ENCODE results near the gene FIS1. TPM values are rescaled to one million over a fixed set of nuclear protein-coding genes. Genes with fewer than 3 reads are reported as not detected.
A peak's percentile ranks its signal among the peaks of the same experiment; 100 is the strongest.

The FIS1 gene
- total RNA-seq, 1 experiment from 2014 or later, result 200 TPM

- Histone ChIP-seq H3K9me3 (ENCODE audit: insufficient read depth, low read depth) (no peaks in the 10 kb centered on the region), H3K4me1 (replicated peaks; ENCODE audit: insufficient read depth) (peaks cover 5% of the 10 kb centered on the region), H3K9me2 (ENCODE audit: insufficient read depth) (no peaks in the 10 kb centered on the region), H3K27me3 (ENCODE audit: insufficient read depth, low read depth) (no peaks in the 10 kb centered on the region), H3K36me3 (ENCODE audit: low read depth) (no peaks in the 10 kb centered on the region), H3F3A (ENCODE audit: insufficient read depth, low read depth) (peaks cover 22% of the 10 kb centered on the region; the same call in 1 of the 2 replicates), H3K27ac (no peak overlapping the region), H2AFZ (no peak overlapping the region), H3K79me2 (ENCODE audit: low read depth) (no peaks in the 10 kb centered on the region), H4K20me1 (ENCODE audit: insufficient read depth) (0 out of 2 replicates have a peak, but pooled peaks cover 4% of the 10 kb centered on the region), H3K4me3 (no peak overlapping the region), H3K4me2 (no peak overlapping the region)
- ChIA-PET CTCF (interaction anchor here (0.6 kb wide), 1 partner anchor 45 kb away, joined by 3 read pairs; no protein-coding TSS in a partner anchor), POLR2A (ENCODE audit: unreplicated experiment) (interaction anchor here (1.0 kb wide), 1 partner anchor 19 kb away, joined by 10 read pairs; the partner anchor contains the start of gene PLOD3)
- no TSS peak for BruUV-seq (replicated peaks)
- DNase-seq, result no peak
- intact Hi-C loops (cut with micrococcal nuclease; ENCODE audit: unreplicated experiment), result no loop called here
- TF ChIP-seq EZH2 (IDR thresholded peaks at IDR 0.05; ENCODE audit: low read depth) (no peak), CTCF (conservative IDR thresholded peaks at IDR 0.05) (no peak)
Measured at GRCh38 chr7:101236292-101236835, 8.5 kb downstream of the FIS1 start.

- H3K9me2 ChIP-seq (ENCODE audit: insufficient read depth), result no peaks in the 10 kb centered on the region
- H3K36me3 ChIP-seq (ENCODE audit: low read depth), result no peaks in the 10 kb centered on the region
- H3K27me3 ChIP-seq (ENCODE audit: insufficient read depth, low read depth), result no peaks in the 10 kb centered on the region
- H3K4me1 ChIP-seq (replicated peaks; ENCODE audit: insufficient read depth), result peaks cover 5% of the 10 kb centered on the region
- BruUV-seq (replicated peaks), result no TSS peak
- no peak overlapping the region for H3K4me2 ChIP-seq
- H3F3A ChIP-seq (ENCODE audit: insufficient read depth, low read depth), result peaks cover 22% of the 10 kb centered on the region; the same call in 1 of the 2 replicates
- TF ChIP-seq CTCF (conservative IDR thresholded peaks at IDR 0.05), result no peak
- no peak for TF ChIP-seq EZH2 (IDR thresholded peaks at IDR 0.05; ENCODE audit: low read depth)
- CTCF ChIA-PET, result interaction anchor here (0.5 kb wide), 2 partner anchors 18 kb away, joined by 3 to 4 read pairs; partner anchors contain the start of gene PLOD3
- intact Hi-C loops (cut with micrococcal nuclease; ENCODE audit: unreplicated experiment), result no loop called here
- POLR2A ChIA-PET (ENCODE audit: unreplicated experiment), result no interaction called here
- no peak overlapping the region for H3K27ac ChIP-seq
- no peak overlapping the region for H2AFZ ChIP-seq
- no peak overlapping the region for H3K4me3 ChIP-seq
- DNase-seq, result no peak
- no peaks in the 10 kb centered on the region for H3K79me2 ChIP-seq (ENCODE audit: low read depth)
- no peaks in the 10 kb centered on the region for H4K20me1 ChIP-seq (ENCODE audit: insufficient read depth)
- no peaks in the 10 kb centered on the region for H3K9me3 ChIP-seq (ENCODE audit: insufficient read depth, low read depth)
Measured at GRCh38 chr7:101235522-101235921, 9.4 kb downstream of the FIS1 start.

DNA sequence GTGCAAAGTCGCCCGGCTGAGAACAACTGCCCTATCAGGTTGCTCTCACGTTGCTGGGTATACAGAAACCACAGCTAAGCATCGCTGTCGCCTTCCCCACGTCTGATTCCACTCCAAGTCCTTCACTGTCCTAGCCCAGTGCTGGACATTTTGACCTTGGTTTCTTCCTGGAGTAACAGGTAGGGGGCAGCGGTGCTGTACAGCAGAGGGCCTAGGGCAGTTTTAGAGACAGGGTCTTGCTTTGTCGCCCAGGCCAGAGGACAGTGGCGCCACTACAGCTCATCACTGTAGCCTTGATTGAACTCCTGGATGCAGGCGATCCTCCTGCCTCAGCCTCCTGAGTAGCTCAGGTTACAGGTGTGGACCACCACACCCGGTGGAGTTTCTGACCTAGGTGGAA lies 9.8 kb downstream of the FIS1 start:
- H3K36me3 ChIP-seq (ENCODE audit: low read depth), result no peaks in the 10 kb centered on the region
- no peak overlapping the region for H2AFZ ChIP-seq
- H3K27ac ChIP-seq, result no peak overlapping the region
- peaks cover 22% of the 10 kb centered on the region; the same call in 1 of the 2 replicates for H3F3A ChIP-seq (ENCODE audit: insufficient read depth, low read depth)
- ChIA-PET CTCF (interaction anchor here (0.5 kb wide), 1 partner anchor 18 kb away, joined by 3 read pairs; the partner anchor contains the start of gene PLOD3), POLR2A (ENCODE audit: unreplicated experiment) (no interaction called here)
- no peak for DNase-seq
- no peak overlapping the region for H3K4me3 ChIP-seq
- no peaks in the 10 kb centered on the region for H3K9me2 ChIP-seq (ENCODE audit: insufficient read depth)
- no TSS peak for BruUV-seq (replicated peaks)
- H3K27me3 ChIP-seq (ENCODE audit: insufficient read depth, low read depth), result no peaks in the 10 kb centered on the region
- intact Hi-C loops (cut with micrococcal nuclease; ENCODE audit: unreplicated experiment), result no loop called here
- H3K79me2 ChIP-seq (ENCODE audit: low read depth), result no peaks in the 10 kb centered on the region
- TF ChIP-seq EZH2 (IDR thresholded peaks at IDR 0.05; ENCODE audit: low read depth), result no peak
- peak; percentile 25; the same call in 1 of the 2 replicates for TF ChIP-seq CTCF (conservative IDR thresholded peaks at IDR 0.05)
- no peak overlapping the region for H3K4me2 ChIP-seq
- no peaks in the 10 kb centered on the region for H4K20me1 ChIP-seq (ENCODE audit: insufficient read depth)
- no peaks in the 10 kb centered on the region for H3K9me3 ChIP-seq (ENCODE audit: insufficient read depth, low read depth)
- H3K4me1 ChIP-seq (replicated peaks; ENCODE audit: insufficient read depth), result peaks cover 5% of the 10 kb centered on the region

Data from PC-9 (cell line).